HG02973 (cell line): ENCODE measurements around the gene PLD2.

Experiments
- ATAC-seq: cut with Tn5 transposase; IDR thresholded peaks from one replicate; pipeline ENCODE4 v1.9.1; 2021; ENCODE audit warnings: moderate library complexity; ENCODE audit not compliant: unreplicated experiment

The PLD2 gene

GRCh38 chr17:4806777-4807604 lies at the start of gene PLD2:
Gene PLD2 (plus strand): TSS chr17:4807152. CDS start chr17:4807773, 621 bp downstream.
- peak; percentile 79 for ATAC-seq

- ATAC-seq = no peak
Measured at GRCh38 chr17:4759776-4760236, 47.1 kb upstream of the PLD2 start.

- ATAC-seq = no peak
Measured at GRCh38 chr17:4764595-4764994, 42.4 kb upstream of the PLD2 start.

GRCh38 chr17:4766201-4766600 lies 40.8 kb upstream of the PLD2 start:
- no peak for ATAC-seq

- ATAC-seq = no peak
Measured at GRCh38 chr17:4766723-4767122, 40.2 kb upstream of the PLD2 start.

GRCh38 chr17:4768298-4768697 lies 38.7 kb upstream of the PLD2 start:
- no peak for ATAC-seq

GRCh38 chr17:4769628-4770027 lies 37.3 kb upstream of the PLD2 start:
- ATAC-seq = no peak

- no peak for ATAC-seq
Measured at GRCh38 chr17:4771519-4772234, 35.3 kb upstream of the PLD2 start, which contains the start of gene TM4SF5. Gene TM4SF5 (plus strand): TSS chr17:4771886. CDS start chr17:4771923, 37 bp downstream.

- no peak for ATAC-seq
Measured at GRCh38 chr17:4772235-4772613, 34.7 kb upstream of the PLD2 start.

GRCh38 chr17:4777969-4778760 lies 28.8 kb upstream of the PLD2 start:
- ATAC-seq = no peak

- ATAC-seq = no peak
Measured at GRCh38 chr17:4780325-4780955, 26.5 kb upstream of the PLD2 start.

- no peak for ATAC-seq
Measured at GRCh38 chr17:4782652-4783051, 24.3 kb upstream of the PLD2 start.

GRCh38 chr17:4785311-4786105 lies 21.4 kb upstream of the PLD2 start:
- no peak for ATAC-seq

GRCh38 chr17:4786106-4786511 lies 20.8 kb upstream of the PLD2 start, which contains the start of gene VMO1:
Gene VMO1 (minus strand): TSS chr17:4786364. CDS start chr17:4786352, 12 bp downstream.
- ATAC-seq = no peak

- ATAC-seq = no peak
Measured at GRCh38 chr17:4786516-4786915, 20.4 kb upstream of the PLD2 start.

GRCh38 chr17:4788159-4788806 lies 18.7 kb upstream of the PLD2 start:
- no peak for ATAC-seq

- ATAC-seq = no peak
Measured at GRCh38 chr17:4788807-4789700, 17.9 kb upstream of the PLD2 start, which contains the start of gene GLTPD2. Gene GLTPD2 (plus strand): TSS chr17:4788964. CDS start chr17:4789012, 48 bp downstream.

- no peak for ATAC-seq
Measured at GRCh38 chr17:4789701-4789950, 17.3 kb upstream of the PLD2 start.
